ENCODE data around the gene CEPT1. TPM values are rescaled to one million over a fixed set of nuclear protein-coding genes. Genes with fewer than 3 reads are reported as not detected.

Gene CEPT1
- polyA plus RNA-seq, 1 of the 3 experiments (the other 2 are of a cell fraction): 11.6 TPM

- CTCF ChIA-PET: interaction anchor here (1.1 to 2.7 kb wide), 2 partner anchors 11 to 168 kb away, joined by 3 to 13 read pairs; no protein-coding TSS in a partner anchor
- DNase-seq: no peak
These were observed 92.1 kb downstream of the CEPT1 start for GRCh38 chr1:111232134-111232533.

More at GRCh38 chr1:111232134-111232533, 92.1 kb downstream of the CEPT1 start:
- Histone ChIP-seq H3K4me2 (no peak overlapping the region), H3K9ac (no peak overlapping the region), H2AFZ (ENCODE audit: low read depth) (no peak overlapping the region), H3K27ac (ENCODE audit: low read depth in 2 of 2, low read length in 1 of 2) (no peak overlapping the region), H3K4me1 (ENCODE audit: control insufficient read depth in 1 of 2, insufficient read depth in 2 of 2, low read depth in 1 of 2, low read length in 1 of 2) (peaks cover 0 to 37% of the 10 kb centered on the region in 2 experiments; a peak in 2 of 4 replicates), H3K36me3 (replicated peaks in 1 of 2; ENCODE audit: control insufficient read depth in 1 of 2, insufficient read depth in 2 of 2, low read length in 1 of 2) (no peaks in the 10 kb centered on the region), H3K9me3 (no peaks in the 10 kb centered on the region), H3F3A (replicated peaks; ENCODE audit: insufficient read depth) (peaks cover 26% of the 10 kb centered on the region), H3K27me3 (ENCODE audit: insufficient read depth) (no peaks in the 10 kb centered on the region), H3K9me2 (no peaks in the 10 kb centered on the region), H3K79me2 (ENCODE audit: insufficient read depth) (no peaks in the 10 kb centered on the region), H4K20me1 (ENCODE audit: insufficient read depth) (no peaks in the 10 kb centered on the region), H3K4me3 (ENCODE audit: low read depth in 2 of 2, low read length in 1 of 2) (no peak overlapping the region)
- 73% methylated on average over 3 of the region's 3 CpGs for WGBS (ENCODE audit: low lambda C conversion rate)
- POLR2A ChIA-PET: no interaction called here
- TF ChIP-seq JUND (IDR thresholded peaks at IDR 0.05) (no peak), TEAD4 (IDR thresholded peaks at IDR 0.05; ENCODE audit: borderline replicate concordance, insufficient read depth) (no peak), PBX3 (IDR thresholded peaks at IDR 0.05) (no peak), MXI1 (IDR thresholded peaks at IDR 0.05; ENCODE audit: low read depth, low read length) (no peak), RAD21 (IDR thresholded peaks at IDR 0.05; ENCODE audit: low read length) (no peak), RFX5 (IDR thresholded peaks at IDR 0.05; ENCODE audit: low read length) (no peak), USF1 (IDR thresholded peaks at IDR 0.05; ENCODE audit: borderline replicate concordance, low read depth) (no peak), ELF1 (IDR thresholded peaks at IDR 0.05) (no peak), FOXM1 (IDR thresholded peaks at IDR 0.05; ENCODE audit: low read depth) (no peak), TAF1 (IDR thresholded peaks at IDR 0.05; ENCODE audit: borderline replicate concordance, low read depth, low read length) (no peak), SIN3A (IDR thresholded peaks at IDR 0.05; ENCODE audit: borderline replicate concordance, low read depth, low read length) (no peak), REST (IDR thresholded peaks at IDR 0.05; ENCODE audit: low read depth, low read length) (no peak)
